Sciatic nerve (tissue), 2 donors: Measurements from ENCODE around the gene BTBD19. TPM values are rescaled to one million over a fixed set of nuclear protein-coding genes. Genes with fewer than 3 reads are reported as not detected.
"Not testable (repeated sequence)": the region's sequence is repeated elsewhere in the genome, so short reads cannot be mapped to it uniquely, and the experiment has no call there.

Source experiments
- ATAC-seq: fragments of 200-7000 bp; cut with Tn5 transposase; one replicate; pipeline ENCODE4 v1.9.1; 2020; ENCODE audit warnings: mild to moderate bottlenecking, moderate library complexity
- DNase-seq: peaks from one replicate; pipeline ENCODE4 v3.0.0-alpha.2; 2020; ENCODE audit warnings: low spot score
- intact Hi-C: fragments of 100-400 bp; cut with DNase I; formaldehyde crosslinking; loops from one replicate; pipeline ENCODE4 v1.14.2; 2022
- total RNA-seq: library from RNA; stranded (reverse); fragmentation: NEBNext Ultra II Directional; extraction: Animal tissue kit (Norgen Biotek cat#: 25700); gene quantifications from one replicate; pipeline ENCODE4 v1.2.1, GENCODE V29; 2021
- donor health status: DM: no; HTN: no; CAD: no.
- donor health status: DM: no; HTN: no; CAD: no.

The BTBD19 gene
- total RNA-seq, 1 donor from 2014 or later, result 35.0 TPM

DNA sequence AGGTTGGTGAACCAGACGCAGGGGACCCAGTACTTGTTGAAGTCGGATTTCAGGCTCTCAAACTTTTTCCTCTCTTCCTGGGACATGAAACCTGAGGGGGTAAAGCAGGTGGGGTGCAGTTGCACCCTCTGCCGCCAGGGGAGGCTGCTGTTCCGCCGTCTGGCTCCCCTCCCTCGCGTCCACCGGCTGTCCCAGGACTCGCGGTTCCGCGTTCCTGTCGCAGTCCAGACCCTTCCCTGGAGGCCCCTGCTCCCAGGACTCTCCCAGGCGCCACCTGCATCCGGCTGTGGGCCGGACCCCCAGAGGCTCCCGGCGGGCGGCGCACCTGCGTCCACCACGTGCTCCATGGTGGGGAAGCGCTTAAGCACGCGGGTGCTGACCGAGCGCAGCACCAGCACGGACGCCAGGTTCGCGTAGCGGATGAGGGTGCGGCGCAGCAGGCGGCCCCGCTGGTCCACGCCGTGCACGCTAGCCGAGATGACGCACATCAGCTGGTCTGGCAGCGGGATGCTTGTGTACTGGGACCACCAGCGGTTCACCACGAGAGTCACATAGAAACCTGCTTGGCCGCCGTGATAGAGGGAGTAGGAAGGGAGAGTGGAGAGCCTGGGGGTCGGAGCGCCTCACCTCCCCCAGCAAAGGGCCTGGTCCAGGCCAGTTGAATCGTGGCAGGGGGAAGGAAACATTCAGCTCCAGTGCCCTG lies 22.0 kb upstream of the BTBD19 start:
- intact Hi-C loops, result loop anchor here (10.0 kb wide), 2 partner anchors 49 to 71 kb away; no protein-coding TSS in a partner anchor
- ATAC-seq (peak; percentile 84), DNase-seq (peak; percentile 83)

DNA sequence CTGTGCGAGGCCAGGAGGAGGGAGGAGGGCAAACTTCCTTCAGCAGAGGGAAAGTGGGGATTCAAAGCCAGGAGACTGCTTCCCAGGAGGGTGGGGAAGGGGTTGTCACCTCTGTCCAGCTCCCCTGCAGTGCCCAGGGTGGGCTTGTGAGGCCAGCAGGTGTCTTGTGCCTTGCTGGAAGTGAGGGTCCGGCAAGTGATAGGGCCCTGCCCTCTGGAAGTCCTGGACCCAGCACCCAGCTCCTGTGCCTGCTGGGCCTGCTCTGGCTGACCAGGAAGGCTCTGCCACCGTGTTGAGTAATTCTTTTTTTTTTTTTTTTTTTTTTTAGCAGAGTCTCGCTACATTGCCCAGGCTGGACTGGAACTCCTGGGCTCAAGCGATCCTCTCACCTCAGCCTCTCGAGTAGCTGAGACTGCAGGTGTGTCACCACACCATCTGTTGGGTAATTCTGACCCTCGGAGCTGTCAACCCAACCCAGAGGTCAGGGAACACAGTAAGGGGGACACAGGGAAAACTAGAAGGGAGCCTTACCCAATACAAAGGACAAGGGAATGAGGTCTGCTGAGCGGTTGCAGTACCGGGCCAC lies 21.4 kb upstream of the BTBD19 start:
- ATAC-seq, result peak; percentile 7
- peak; percentile 50 for DNase-seq

DNA sequence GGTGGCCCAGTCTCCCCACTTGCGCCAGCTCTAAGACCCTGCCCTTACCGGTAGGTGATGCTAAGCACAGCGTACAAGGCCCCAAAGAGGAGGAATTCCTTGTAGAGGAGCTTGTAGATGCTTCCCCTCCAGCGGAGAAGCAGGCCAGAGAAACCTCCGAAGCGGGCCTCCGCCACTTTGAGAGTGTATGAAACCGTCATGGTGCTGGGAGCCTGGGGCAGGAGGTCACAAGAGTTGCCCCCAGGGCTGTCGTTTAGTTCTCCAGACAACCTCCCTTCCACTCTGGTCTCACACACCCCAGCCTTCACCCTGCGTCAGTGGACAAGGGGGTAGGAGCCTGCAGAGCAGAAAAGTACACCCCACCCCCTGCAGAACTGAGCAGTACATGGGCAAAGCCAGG lies 20.8 kb upstream of the BTBD19 start:
- intact Hi-C loops, result loop anchor here (10.0 kb wide), 2 partner anchors 47 to 73 kb away; no protein-coding TSS in a partner anchor

More for the DNA sequence above, 21.4 kb upstream of the BTBD19 start:
- intact Hi-C loops, result loop anchor here (10.0 kb wide), 2 partner anchors 48 to 72 kb away; no protein-coding TSS in a partner anchor

DNA sequence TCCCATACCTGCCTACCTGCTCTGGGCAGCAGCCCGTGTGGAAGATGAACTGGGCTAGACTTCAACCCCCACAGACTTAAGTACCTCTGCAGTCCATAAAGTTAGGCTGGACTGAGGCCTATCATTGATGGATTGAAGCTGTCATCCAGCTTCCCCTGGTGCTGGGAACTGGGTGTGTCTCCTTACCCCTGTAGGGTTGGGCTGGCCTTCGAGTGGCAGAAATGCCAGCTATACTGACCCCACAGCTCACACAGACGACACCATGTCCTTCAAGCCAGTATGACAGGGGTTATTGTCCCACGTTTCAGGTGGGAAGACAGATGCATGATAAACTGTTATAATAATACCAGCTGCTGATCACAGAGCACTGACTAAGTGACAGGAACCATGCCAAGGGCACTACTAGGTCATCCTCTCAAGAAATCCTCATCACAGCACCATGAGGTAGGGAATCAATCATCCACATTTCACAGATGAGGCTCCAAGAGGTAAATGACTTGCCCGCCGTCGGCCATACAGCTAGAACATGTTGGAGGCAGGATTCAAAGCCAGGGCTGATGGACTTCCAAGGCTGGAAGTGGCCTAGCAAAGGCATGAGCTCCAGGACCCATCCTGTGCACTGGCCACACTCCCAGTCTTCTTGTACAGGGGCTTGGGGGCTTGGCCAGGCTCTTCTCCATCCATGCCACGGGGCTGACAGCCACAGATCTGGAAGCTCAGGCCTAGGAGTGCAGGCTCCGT lies 20.0 kb upstream of the BTBD19 start, which contains the start of gene BEST4:
BEST4 (minus strand) TSS at position 51 of the 741 bp plus-strand sequence. CDS start 465 bp downstream, outside the sequence.
- DNase-seq, result peak; percentile 49
- no peak for ATAC-seq
- intact Hi-C loops, result loop anchor here (10.0 kb wide), 2 partner anchors 47 to 73 kb away; no protein-coding TSS in a partner anchor

More for the DNA sequence above, 20.8 kb upstream of the BTBD19 start:
- no peak for ATAC-seq
- DNase-seq, result peak; percentile 53

DNA sequence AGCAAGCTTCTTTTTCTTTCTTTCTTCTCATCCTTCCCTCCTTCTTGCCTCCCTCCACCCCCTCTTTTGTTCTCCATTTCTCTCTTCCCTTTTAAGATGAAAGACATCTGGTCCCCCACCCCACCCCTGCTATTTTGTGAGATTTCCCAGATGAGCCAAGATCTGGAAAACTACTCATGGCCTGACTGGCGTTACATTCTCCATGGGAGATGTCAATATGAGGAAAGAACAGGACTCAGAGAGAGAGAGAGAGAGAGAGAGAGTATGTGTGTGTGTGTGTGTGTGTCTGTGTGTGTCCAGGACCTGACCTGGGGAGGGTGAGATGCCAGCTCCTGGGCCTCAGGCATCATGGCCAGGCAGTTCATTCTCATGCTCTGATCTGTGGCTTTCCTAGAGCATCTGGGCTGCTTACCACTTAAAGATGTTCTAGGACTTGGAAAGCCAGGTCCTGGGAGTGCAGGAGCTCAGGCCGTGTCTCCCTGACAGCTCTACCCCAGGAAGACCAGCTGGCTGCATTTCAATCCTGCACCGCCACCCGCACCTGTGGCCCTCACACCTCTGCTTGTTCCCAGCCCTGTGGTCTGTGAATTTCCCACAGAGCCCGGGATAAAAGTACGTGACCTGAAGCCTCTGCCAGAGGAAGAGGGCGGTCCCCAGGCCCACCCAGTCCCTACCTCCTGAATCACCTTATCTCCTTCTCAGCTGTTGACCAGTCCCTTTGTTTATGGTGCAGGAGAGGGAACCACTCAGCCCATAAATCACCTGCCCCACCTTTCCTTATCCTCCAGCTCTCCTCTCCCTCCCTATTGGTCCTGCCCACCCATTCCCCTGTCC lies 17.1 kb upstream of the BTBD19 start:
- ATAC-seq, result no peak
- intact Hi-C loops, result no loop called here
- peak; percentile 50 for DNase-seq

DNA sequence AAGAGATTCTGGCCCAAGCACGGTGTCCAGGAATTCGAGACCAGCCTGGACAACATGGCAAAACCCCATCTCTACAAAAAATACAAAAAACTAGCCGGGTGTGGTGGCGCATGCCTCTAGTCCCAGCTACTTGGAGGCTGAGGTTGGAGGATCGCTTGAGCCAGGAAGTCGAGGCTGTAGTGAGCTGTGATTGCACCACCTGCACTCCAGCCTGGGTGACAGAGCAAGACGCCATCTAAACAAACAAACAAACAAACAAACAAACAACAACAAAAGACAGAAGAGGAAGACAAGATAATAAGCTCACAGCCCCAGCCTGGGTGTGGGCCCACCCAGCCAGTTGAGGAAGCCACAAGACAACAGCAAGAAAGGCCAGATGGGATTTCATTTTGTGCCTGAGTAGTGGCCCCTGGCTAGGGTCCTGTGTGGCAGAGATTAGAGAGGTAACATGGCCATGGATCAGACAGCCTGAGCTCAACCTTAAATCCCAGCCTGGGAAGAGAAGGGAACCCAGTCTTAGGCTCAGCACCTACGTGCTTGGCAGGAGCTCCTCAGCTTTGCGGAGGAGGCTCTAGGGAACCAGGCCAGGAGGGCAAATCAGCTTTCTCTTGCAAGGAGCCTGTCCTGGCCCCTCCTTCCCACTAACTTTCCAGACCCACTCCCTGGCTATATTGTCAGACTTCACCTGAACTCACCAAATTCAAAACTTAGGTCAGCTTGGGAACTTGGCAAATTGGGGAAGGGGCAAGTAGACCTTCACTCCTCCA lies 15.4 kb upstream of the BTBD19 start:
- ATAC-seq (peak; percentile 11), DNase-seq (peak; percentile 52)
- intact Hi-C loops, result no loop called here

DNA sequence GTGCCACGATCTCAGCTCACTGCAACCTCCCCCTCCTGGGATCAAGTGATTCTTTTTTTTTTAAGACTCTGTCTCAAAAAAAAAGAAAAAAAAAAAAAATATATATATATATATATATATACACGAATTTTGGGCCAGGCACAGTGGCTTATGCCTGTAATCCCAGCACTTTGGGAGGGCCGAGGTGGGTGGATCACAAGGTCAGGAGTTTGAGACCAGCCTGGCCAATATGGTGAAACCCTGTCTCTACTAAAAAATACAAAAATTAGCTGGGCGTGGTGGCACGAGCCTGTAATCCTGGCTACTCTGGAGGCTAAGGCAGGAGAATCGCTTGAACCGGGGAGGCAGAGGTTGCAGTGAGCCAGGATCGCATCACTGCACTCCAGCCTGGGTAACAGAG lies 10.4 kb upstream of the BTBD19 start:
- intact Hi-C loops, ATAC-seq: not testable (repeated sequence)
- DNase-seq, result peak; percentile 50

DNA sequence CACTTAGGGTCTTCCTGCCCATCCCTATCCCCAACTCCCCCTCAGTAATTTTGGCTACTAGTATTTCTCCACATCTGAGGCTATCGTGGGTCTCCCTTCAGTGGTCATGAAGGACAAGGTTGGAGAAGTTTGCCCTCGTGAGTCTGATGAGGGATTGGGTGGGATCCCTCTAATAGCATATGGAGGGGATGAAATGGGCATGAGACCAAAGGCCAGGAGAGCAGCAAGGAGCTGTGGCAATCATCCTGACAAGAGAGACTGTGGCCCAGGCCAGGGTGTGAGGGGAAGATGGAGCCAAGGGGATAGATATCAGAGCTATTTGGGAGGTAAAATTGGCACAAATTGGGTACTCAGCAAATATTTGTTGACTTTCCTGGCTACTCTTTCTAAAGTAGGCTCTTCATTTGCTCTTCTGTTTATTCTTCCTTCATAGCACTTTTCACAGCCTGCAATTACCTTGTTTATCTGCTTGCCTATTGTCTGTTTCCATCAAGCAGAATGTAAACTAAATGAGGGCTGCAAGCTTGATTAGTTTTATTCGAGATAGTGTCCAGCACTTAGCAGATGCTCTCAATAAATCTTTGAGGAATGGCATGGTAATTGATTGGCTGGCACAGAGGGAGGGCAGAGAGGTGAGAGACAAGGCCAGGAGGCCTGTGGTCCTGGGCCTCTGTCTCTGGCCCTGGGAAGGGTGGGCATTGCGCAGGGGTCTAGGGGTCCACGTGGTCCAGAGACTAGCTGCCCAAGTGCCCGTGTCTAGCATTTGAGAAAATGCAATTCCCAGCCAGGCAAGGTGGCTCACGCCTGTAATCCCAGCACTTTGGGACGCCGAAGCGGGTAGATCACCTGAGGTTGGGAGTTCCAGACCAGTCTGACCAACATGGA lies 9.6 kb upstream of the BTBD19 start:
- peak; percentile 58 for DNase-seq
- intact Hi-C loops, result no loop called here

DNA sequence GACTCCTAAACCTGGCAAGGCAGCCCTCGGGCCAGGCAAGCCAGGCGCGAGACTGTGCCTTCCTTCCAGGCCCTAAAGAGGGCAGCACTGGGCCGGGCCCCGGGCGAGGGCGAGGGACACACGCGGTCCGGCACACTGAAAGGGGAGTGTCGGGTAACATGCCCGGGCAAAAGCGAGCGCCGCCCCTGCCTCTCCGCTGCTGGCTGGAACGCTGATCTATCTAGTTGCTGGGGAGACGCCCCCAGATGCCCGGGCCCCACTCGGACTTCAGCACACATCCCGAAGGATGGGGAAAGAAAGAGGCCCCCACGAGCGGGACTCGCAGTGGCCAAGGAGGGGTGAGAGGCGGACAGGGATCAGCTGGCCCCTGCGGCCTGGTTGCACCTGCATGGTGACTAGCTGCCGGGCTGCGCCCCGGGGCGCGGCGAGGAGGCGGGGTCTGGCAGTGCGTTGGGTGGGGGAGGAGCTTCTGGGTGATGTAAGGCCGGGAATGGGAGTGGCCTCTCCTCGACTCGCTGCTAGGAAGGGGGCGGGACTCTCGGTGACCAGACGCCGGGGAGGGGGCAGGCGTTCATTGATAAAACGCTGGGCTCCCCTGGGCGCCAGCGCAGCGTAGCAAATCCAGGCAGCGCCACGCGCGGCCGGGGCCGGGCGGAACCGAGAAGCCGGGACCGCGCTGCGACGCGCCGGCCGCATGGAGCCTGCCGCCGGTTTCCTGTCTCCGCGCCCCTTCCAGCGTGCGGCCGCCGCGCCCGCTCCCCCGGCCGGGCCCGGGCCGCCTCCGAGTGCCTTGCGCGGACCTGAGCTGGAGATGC lies 8.3 kb upstream of the BTBD19 start, which contains the start of gene PLK3:
PLK3 (plus strand) TSS at position 608 of the 815 bp plus-strand sequence; CDS start at position 695, 87 bp downstream.
- intact Hi-C loops, result no loop called here
- ATAC-seq (peak; percentile 97), DNase-seq (peak; percentile 99)

More for the DNA sequence above, 9.6 kb upstream of the BTBD19 start:
- ATAC-seq, result no peak

DNA sequence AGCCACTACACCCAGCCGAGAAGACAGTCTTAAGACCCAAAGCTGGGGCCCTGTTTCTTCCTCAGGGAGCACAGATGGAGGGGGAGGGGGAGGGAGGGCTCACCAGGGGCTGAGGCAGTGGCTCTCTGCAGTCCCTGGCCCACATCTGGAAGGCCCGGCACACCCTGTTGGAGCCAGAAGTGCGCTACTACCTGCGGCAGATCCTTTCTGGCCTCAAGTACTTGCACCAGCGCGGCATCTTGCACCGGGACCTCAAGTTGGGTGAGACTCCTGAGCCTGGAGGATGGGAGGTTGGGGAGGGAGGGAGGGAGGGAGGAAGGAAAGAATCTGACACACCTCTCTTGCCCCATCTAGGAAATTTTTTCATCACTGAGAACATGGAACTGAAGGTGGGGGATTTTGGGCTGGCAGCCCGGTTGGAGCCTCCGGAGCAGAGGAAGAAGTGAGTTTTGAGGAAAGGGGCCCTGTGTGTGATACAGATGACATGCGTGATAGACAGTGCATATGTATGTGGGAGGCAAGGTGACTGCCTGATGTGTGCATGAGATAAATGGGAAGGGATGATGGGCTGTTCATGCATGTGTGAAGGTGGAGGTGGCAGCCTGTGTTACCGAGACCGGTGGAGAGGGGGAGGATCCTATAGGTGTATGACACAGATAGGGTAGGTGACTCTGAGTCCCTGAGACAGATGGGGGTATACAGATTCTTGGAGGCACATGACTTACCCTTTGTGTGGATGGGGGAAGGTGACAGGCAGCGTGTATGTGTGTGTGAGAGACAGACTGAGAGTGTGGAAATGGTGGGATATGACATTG lies 6.6 kb upstream of the BTBD19 start:
- DNase-seq, result peak; percentile 31
- ATAC-seq, result no peak
- intact Hi-C loops, result no loop called here

DNA sequence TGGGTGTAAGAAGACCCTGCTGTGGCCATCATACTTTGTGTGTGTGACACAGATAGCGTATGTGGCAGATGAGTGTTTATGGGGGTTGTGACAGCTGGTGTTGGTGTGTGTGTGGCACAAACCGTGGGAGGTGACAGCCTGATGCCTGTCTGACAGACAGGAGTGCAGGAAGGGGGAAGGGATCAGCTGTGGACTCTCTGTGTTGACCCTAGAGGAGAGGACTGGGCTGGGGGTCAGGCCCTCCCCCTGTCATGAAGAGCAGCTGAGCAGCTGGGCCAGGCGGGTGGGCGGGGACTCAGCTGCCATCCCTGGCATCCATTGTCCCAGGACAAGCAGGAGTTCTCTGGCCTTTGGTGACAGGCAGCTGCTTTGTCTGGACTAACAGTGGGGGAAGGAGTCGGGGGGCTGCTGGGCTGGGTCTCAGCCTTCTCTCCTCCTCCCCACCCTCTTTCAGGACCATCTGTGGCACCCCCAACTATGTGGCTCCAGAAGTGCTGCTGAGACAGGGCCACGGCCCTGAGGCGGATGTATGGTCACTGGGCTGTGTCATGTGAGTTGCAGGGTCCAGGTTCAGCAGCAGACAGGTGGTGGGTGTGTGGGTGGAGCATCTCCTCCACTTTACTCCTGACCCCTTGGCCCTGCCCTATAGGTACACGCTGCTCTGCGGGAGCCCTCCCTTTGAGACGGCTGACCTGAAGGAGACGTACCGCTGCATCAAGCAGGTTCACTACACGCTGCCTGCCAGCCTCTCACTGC lies 5.8 kb upstream of the BTBD19 start:
- ATAC-seq (no peak), DNase-seq (peak; percentile 59)
- intact Hi-C loops, result no loop called here

DNA sequence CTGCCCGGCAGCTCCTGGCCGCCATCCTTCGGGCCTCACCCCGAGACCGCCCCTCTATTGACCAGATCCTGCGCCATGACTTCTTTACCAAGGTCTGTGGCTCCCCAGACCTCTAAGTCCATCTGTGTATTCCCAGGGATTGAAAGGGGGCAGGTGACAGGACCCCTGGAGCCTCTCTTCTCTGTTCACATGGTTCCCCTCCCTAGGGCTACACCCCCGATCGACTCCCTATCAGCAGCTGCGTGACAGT lies 5.3 kb upstream of the BTBD19 start:
- intact Hi-C loops, result no loop called here
- DNase-seq, result no peak
- no peak for ATAC-seq

DNA sequence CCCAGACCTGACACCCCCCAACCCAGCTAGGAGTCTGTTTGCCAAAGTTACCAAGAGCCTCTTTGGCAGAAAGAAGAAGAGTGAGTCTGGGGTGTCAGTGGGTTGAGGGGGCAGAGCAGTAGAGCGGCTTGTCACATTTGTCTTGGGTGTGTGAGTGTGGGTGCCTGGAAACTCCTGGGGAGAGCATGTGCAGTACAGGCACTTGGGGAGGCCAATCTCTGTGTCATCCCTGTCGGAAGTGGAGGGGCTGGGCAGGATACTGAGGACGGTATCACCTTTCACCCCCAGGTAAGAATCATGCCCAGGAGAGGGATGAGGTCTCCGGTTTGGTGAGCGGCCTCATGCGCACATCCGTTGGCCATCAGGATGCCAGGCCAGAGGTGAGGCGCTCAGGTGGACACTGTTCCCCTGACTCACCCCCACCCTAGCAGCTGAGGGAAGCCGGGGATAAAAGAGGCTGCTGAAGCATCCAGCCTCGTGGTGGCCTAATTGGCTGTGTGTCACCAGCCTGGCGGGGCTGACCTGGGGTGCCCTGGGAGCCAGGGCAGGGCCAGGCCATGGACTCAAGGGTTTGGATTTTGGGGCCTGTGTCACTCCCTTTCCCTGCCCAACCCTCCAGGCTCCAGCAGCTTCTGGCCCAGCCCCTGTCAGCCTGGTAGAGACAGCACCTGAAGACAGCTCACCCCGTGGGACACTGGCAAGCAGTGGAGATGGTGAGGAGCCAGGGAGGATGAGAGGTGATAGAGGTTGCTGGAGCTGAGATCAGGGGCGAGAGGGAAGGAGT lies 4.8 kb upstream of the BTBD19 start:
- no peak for ATAC-seq
- DNase-seq, result peak; percentile 48
- intact Hi-C loops, result no loop called here

DNA sequence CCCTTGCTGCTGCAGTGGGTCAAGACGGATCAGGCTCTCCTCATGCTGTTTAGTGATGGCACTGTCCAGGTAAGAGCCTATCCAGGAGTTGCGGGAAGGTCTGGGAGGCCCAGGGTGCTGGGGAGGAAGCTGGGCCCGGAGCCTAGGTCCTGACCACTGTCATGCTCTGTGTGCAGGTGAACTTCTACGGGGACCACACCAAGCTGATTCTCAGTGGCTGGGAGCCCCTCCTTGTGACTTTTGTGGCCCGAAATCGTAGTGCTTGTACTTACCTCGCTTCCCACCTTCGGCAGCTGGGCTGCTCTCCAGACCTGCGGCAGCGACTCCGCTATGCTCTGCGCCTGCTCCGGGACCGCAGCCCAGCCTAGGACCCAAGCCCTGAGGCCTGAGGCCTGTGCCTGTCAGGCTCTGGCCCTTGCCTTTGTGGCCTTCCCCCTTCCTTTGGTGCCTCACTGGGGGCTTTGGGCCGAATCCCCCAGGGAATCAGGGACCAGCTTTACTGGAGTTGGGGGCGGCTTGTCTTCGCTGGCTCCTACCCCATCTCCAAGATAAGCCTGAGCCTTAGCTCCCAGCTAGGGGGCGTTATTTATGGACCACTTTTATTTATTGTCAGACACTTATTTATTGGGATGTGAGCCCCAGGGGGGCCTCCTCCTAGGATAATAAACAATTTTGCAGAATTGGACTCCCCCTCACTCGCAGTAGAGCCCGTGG lies 2.9 kb upstream of the BTBD19 start:
- intact Hi-C loops, result no loop called here
- peak; percentile 58 for DNase-seq
- ATAC-seq, result no peak
